ENCODE measurements around the gene FASN.
A peak's percentile ranks its signal among the peaks of the same experiment; 100 is the strongest.

Gene FASN

DNA sequence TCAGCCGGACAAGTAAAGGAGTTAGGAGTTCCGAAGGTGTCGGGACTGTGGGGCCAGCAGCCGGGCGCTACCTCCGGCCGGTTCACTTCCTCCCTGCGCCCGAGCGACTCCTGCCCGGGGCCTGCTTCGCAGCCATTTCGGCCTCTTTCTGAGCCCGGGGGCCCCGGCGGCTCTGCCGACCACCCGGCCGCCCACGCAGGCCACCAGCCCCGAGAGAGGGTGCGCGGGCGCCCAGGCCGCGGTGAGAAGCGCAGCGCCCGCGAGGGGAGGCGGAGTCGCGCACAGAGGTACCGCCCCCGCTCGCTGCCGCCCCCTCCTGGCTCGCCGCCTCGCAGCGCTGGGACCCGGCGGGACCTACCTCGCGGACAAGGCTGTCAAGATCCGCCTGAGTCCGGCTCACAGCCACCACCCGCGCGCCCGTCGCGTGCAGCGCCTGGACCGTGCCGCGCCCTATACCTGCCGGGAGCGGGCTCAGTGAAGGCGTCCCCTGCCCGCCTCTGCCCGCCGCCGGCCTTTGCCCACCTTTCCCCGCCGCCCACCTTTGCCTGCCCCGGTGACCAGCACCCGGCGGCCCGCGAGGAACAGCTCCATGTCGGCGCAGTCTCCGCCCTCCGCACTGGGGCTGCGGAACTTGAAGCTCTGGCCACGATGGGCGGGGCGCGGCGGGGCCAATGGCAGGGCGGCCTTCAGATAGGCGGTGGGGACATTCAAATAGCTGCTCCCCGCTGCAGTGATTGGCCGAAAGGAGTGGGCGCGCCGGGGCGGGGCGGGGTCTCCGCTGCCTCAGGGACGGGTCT, 60.7 kb downstream of the FASN start, which contains the start of gene DCXR:
DCXR (minus strand) TSS at position 606 of the 797 bp plus-strand sequence; CDS start at position 591, 15 bp downstream.
- DNase-seq = peak; percentile 97

- DNase-seq = no peak
Observed at GRCh38 chr17:82036634-82037091, 61.4 kb downstream of the FASN start.

DNA sequence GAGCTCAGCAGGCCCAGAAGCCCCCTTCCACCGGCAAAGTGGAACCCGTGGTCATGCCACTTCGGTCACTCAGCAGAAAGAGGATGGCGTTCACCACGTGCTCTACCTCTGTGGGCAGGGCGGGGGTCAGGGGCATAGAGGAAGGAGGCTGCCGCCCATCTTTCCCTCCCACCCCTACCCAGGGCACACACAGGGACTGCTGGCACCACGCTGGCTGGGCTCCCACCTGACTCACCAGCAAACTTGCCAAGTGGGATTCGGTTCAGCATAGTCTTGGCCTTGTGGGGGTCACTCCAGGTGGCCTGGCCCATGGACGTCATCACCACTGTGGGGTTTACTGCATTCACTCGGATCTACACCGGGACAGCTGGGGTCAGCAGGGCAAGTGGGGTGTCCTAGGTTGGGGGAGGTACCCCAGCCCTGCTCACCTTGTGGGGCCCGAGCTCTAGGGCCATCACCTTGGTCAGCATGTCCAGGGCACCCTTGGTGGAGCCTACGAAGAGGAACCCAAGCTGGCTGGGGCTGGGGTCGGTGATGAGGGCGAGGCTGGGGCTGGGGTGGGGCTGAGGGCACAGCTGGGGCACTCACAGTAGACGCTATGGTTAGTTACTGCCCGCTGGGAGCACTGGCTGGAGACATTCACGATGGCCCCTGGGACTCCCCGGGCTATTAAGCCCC, 61.9 kb downstream of the FASN start:
- DNase-seq = no peak

DNA sequence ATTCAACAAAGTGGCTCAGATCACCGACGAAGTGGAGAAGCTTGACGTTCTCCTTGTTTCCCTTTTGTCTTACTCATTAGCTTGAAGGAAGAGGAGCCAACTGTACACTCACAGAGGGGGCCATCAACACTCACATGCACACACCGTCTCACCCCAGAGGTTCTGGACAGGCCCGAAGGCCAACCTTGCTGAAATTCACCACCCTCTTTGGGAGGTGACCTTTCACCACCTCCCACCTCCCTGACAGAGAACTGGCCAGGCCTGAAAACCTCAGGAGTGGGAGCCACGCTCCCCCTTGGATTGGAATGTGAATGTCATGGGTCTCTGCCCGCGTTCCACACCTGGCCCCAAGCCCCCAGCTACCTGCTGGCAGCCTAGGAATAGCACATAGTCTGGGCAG, 62.5 kb downstream of the FASN start:
- no peak for DNase-seq

GRCh38 chr17:82034371-82035011, 63.5 kb downstream of the FASN start:
- no peak for DNase-seq

DNA sequence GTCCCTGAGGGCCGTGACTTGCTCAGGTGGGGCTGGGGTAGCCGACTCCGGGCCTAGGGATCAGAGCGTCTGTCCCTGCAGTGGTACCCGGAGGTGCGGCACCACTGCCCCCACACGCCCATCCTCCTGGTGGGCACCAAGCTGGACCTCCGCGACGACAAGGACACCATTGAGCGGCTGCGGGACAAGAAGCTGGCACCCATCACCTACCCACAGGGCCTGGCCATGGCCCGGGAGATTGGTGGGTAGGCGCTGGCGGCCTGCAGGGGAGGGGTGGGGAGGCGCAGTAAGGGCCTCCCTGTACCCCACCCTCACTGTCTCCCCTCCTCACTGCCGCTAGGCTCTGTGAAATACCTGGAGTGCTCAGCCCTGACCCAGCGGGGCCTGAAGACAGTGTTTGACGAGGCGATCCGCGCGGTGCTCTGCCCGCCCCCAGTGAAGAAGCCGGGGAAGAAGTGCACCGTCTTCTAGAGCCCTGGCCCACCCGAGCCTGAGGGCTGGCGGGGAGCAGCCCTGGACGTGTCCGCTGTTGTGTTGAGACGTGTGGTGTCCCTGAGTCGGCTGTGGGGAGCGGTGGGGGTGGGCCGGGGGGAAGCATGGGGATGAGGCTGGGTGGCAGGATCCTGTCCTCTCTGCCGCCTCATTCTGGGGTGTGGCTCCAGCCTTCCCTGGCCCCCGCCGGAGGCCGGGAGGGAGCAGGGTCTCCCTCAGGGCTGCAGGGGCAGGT, 64.5 kb downstream of the FASN start:
- no peak for DNase-seq

DNA sequence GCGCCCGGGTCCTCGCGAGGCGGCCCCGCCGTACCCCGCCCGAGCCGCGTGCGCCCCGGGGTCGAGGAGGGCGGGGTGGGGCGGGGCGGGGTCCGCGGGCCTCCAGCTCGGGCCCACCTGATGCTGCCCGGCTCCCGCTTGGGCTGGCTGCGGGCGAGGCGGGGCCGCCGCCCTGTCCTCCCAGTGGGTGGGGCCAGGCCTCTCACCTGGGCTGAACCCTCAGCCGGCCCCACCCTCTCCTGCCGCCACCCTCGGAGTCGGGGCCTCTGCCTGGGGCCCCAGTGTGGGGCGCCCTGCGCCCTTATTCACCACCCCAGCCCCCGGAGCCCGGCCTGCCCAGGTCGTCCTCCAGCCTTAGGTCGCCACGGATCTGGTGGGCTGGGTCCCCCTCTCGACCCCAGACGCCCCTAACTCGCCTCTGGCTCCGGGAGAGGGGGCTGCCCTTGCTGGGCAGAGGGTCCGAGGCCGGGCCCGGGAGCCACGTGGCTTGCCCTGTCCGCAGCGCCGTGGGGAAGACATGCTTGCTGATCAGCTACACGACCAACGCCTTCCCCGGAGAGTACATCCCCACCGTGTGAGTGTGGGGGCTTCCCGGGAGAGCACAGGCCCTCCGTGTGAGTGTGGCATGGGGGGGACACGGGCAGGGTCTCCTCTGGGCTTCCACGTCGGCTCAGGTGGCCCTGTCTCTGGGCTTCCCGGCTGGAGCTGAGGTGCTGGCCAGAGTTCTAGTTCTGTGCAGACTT, 66.0 kb downstream of the FASN start:
- peak; percentile 66 to 73 for DNase-seq

DNA sequence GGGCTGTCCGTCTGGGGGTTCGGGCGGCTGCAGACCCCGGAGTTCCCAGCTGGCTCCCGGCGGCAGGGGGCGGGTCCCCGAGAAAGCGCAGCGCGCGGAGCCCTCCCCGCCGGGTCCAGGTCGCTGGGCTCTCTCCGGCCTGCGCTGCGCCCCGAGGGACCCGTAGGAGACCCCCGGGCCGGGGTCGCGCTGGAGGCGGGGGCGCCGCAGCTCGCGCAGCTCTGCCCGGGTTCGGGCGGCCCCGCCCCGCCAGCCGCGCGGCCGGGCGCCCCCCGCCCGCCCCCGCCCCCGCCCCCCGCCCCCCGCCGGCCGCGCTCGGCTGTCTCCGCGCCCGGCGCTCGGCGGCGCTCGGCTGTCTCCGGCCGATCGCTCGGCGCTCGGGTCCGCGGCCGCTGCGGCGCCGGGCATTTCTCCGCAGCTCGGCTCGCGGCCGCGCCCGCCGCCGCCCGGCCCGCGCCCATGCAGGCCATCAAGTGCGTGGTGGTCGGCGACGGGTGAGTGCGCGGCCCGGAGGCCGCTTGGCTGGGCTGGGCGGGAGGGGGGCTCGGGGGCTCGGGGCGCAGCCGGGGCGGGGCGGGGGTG, 66.6 kb downstream of the FASN start, which contains the start of gene RAC3:
RAC3 (plus strand) TSS at position 376 of the 582 bp plus-strand sequence; CDS start at position 460, 84 bp downstream.
- DNase-seq = peak in 1 of 2 experiments; percentile 47

- DNase-seq = peak; percentile 91 to 92
Observed at GRCh38 chr17:82030470-82031302, 67.3 kb downstream of the FASN start.

GRCh38 chr17:82029990-82030469, 68.0 kb downstream of the FASN start:
- DNase-seq = no peak

DNA sequence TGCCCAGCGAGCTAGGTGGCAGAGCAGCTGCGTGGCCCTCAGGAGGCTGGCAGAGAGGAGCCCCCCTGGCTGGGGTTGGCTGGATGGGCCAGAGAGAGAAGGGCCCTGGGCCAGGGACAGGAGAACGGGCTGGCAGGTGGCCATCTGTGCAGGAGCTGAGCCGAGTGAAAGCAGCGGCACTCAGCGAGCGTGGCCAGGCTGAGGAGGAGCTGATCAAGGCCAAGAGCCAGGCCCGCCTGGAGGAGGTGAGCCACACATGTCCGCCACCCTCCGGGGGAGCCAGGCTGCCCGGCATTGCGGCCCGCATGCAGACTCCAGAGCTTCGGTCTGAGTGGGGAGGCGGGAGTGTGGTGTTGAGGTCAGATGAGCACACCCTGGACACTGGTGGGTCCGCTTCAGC, 68.6 kb downstream of the FASN start:
- no peak for DNase-seq

DNA sequence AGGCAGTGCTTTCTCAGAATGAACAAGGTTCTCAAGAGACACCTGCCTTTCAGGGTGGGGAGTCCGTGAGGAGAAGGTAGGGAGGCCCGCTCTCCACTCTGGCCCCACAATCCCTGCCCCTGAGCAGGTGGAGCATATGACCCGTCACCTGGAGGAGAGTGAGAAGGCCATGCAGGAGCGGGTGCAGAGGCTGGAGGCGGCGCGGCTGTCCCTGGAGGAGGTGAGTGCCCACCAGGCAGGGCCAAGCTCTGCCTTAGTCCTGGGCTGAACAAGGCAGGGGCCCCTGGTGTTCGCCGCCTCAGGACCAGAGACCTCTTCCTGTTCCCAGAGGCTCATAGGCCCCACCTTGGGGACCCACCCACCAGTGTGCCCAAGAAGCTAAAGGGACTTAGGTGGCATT, 69.1 kb downstream of the FASN start:
- no peak for DNase-seq

Data from activated T-cell treated with anti-CD3 and anti-CD28 coated beads, Interleukin-2, amount 50 U/mL, for 48 hours (primary cell).